Stomach (tissue), 9 donors: ENCODE results near the gene IBTK. TPM values are rescaled to one million over a fixed set of nuclear protein-coding genes. Genes with fewer than 3 reads are reported as not detected.

Source experiments
- DNase-seq, 2 donors: peaks; one replicate each; pipeline versions ENCODE4 v3.0.0 to v3.0.0-alpha.2; 2013 to 2019
- H3K27ac ChIP-seq, 5 donors: fragments of 200-600 bp in 4 of 5; sonication (generic) in 4 of 5; one replicate each; pipeline ENCODE4 v1.5.1; 2013 to 2019; ENCODE audit warnings: mild to moderate bottlenecking in 1 of 5, moderate library complexity in 1 of 5
- H3K27me3 ChIP-seq, 3 donors: fragments of 200-600 bp; sonication (generic); one replicate each; pipeline ENCODE4 v1.5.1; 2017 to 2019; ENCODE audit warnings: mixed run types in 1 of 3
- H3K36me3 ChIP-seq, 4 donors: fragments of 200-600 bp; sonication (generic); 1 replicate in 3 of 4; 2 replicates in 1 of 4; pipeline ENCODE4 v1.5.1; 2016 to 2019
- H3K4me1 ChIP-seq, 4 donors: fragments of 200-600 bp; sonication (generic); one replicate each; pipeline ENCODE4 v1.5.1; 2016 to 2019
- H3K4me3 ChIP-seq, 4 donors: fragments of 200-600 bp; sonication (generic) in 3 of 4; one replicate each; pipeline ENCODE4 v1.5.1; 2016 to 2019; ENCODE audit warnings: mild to moderate bottlenecking in 1 of 4
- H3K9me3 ChIP-seq, 4 donors: fragments of 200-600 bp; sonication (generic); one replicate each; pipeline ENCODE4 v1.5.1; 2016 to 2019
- EP300 ChIP-seq: sonication (generic); formaldehyde crosslinking; IDR thresholded peaks from one replicate; pipeline ENCODE4 v1.6.1; 2017; ENCODE audit warnings: antibody characterized with exemption
- POLR2A ChIP-seq, 4 donors: fragments of 450-650 bp; IDR thresholded peaks; one replicate each; pipeline ENCODE4 v1.6.1; 2016; ENCODE audit warnings: antibody characterized with exemption in 4 of 4, control low read depth in 2 of 4, mild to moderate bottlenecking in 1 of 4, moderate library complexity in 1 of 4
- POLR2AphosphoS5 ChIP-seq, 3 donors: sonication (generic); formaldehyde crosslinking; IDR thresholded peaks; one replicate each; pipeline ENCODE4 v1.6.1; 2016; ENCODE audit warnings: antibody characterized with exemption in 3 of 3
- WGBS, 5 donors: extraction: QIAGEN DNeasy Blood & Tissue Kit in 3 of 5; methylation state at CpG; one replicate each; pipeline versions ENCODE4 v1.1.5 to v1.1.7; 2013 to 2018; 5-methylcytosine and 5-hydroxymethylcytosine counted together
- intact Hi-C: fragments of 100-400 bp; cut with DNase I; formaldehyde crosslinking; loops from one replicate; pipeline ENCODE4 v1.15.1; 2023; ENCODE audit warnings: low total_unique reads
- polyA plus RNA-seq, 3 donors: library from polyadenylated mRNA; stranded (reverse); fragments of 200-250 nt; gene quantifications; one replicate each; pipeline ENCODE4 v1.2.3, GENCODE V29; 2013
- total RNA-seq, 5 donors: library from RNA; depleted of rRNA; stranded (reverse); fragments of >200 nt; gene quantifications; one replicate each; pipeline versions ENCODE4 v1.1.0 to v1.2.3, GENCODE V29; 2014 to 2016
- TF ChIP-seq, protein P1 (sequence below), 7 experiments: fragments of 450-650 bp in 4 of 7; fragments of 200-600 bp in 3 of 7; sonication (generic) in 3 of 7; IDR thresholded peaks; one replicate each; pipeline ENCODE4 v1.5.1; 2016 to 2019; ENCODE audit warnings: antibody characterized with exemption in 7 of 7, control low read depth in 2 of 7, mild to moderate bottlenecking in 1 of 7
- donor health status: healthy with polysubstance abuse.
- donor health status: Bipolar disorder and iron deficiency.
- donor health status: healthy.

The IBTK gene
- total and polyA plus RNA-seq, 8 donors = 15.9 to 93.4 (median 31.1) TPM

DNA sequence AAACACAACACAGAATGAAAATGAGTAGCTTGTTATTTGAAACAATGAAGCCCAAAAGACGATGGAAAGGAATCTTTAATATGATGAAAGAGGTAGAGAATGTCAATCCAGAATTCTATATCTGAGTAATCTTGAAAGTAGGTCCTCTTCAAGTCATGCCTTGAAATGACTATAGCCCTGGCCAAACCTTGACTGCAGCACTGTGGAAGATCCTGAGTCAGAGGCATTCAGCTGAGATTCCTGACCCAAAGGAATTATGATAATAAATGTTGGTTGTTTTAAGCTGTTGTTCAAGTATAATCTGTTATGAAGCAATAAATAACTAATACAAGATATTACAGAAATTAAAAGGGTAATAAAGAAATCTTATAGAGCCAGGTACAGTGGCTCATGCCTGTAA, 64.8 kb downstream of the IBTK start:
- TF ChIP-seq EP300 = no peak
- no peak for TF ChIP-seq POLR2AphosphoS5 (IDR thresholded peaks at IDR 0.05)

DNA sequence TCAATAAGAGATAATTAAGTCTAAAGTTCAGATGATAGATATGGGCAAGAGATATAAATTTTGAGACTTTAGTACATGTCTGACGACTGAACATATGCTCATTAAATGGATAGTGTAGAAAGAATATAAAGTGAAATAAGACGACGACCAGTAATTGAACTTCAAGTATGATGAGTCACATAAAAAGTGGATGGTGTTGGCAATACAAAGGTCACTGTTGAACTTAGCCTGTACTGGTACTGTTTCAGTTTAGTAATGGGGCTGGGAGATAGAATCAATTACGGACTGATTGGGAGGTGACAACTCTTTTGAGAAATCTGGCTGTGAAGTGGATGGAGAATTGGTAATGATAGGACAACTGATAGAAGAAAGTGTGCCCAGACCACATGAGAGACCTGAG, 68.1 kb downstream of the IBTK start:
- H3K36me3 ChIP-seq = peaks cover 0 to 82% (median 75%) of the 10 kb centered on the region in 4 donors
- DNase-seq = no peak
- WGBS, 5 donors = 81 to 89% (median 86%) methylated on average over 4 of the region's 4 CpGs

More for the DNA sequence above, 64.8 kb downstream of the IBTK start:
- H3K9me3 ChIP-seq = no peaks in the 10 kb centered on the region
- H3K36me3 ChIP-seq = peaks cover 0 to 84% (median 75%) of the 10 kb centered on the region in 4 donors
- no peaks in the 10 kb centered on the region for H3K27me3 ChIP-seq
- no peak for DNase-seq
- 60 to 79% (median 71%) methylated on average over 1 of the region's 1 CpG for WGBS, 5 donors
- H3K27ac ChIP-seq = no peak overlapping the region
- intact Hi-C loops = no loop called here
- H3K4me1 ChIP-seq = peaks cover 0 to 6% (median 0%) of the 10 kb centered on the region in 4 donors
- H3K4me3 ChIP-seq = no peak overlapping the region

DNA sequence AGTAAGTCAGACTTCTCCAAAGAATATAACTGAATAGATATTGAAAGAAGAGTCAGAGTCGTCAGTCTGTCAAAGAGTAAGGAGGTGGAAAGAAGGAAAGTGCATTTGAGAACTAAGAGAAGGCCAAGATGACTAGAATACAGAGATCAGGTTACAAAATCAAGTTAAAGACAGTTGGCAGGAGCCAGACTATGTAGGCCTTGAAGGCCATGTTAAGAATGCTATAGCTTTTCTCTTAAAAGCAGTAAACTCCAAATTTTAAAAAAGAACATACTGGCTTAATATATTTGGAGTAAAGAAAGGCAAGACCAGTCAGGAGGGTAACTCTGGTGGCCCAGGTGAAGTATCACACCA, 68.8 kb downstream of the IBTK start:
- Histone ChIP-seq H3K9me3 (no peaks in the 10 kb centered on the region), H3K36me3 (peaks cover 0 to 84% (median 76%) of the 10 kb centered on the region in 4 donors), H3K4me1 (no peaks in the 10 kb centered on the region), H3K27me3 (no peaks in the 10 kb centered on the region), H3K27ac (no peak overlapping the region), H3K4me3 (no peak overlapping the region)
- TF ChIP-seq EP300 (no peak), POLR2AphosphoS5 (IDR thresholded peaks at IDR 0.05) (no peak), POLR2A (IDR thresholded peaks at IDR 0.05) (no peak)
- TF ChIP-seq, protein P1, sequence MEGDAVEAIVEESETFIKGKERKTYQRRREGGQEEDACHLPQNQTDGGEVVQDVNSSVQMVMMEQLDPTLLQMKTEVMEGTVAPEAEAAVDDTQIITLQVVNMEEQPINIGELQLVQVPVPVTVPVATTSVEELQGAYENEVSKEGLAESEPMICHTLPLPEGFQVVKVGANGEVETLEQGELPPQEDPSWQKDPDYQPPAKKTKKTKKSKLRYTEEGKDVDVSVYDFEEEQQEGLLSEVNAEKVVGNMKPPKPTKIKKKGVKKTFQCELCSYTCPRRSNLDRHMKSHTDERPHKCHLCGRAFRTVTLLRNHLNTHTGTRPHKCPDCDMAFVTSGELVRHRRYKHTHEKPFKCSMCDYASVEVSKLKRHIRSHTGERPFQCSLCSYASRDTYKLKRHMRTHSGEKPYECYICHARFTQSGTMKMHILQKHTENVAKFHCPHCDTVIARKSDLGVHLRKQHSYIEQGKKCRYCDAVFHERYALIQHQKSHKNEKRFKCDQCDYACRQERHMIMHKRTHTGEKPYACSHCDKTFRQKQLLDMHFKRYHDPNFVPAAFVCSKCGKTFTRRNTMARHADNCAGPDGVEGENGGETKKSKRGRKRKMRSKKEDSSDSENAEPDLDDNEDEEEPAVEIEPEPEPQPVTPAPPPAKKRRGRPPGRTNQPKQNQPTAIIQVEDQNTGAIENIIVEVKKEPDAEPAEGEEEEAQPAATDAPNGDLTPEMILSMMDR (IDR thresholded peaks at IDR 0.05) = no peak
- intact Hi-C loops = no loop called here
- 85 to 90% (median 87%) methylated on average over 1 of the region's 1 CpG for WGBS, 5 donors
- DNase-seq = no peak

More for the DNA sequence above, 68.1 kb downstream of the IBTK start:
- TF ChIP-seq, protein P1 (IDR thresholded peaks at IDR 0.05) = no peak
- TF ChIP-seq POLR2A (IDR thresholded peaks at IDR 0.05) = no peak
- no peak for TF ChIP-seq POLR2AphosphoS5 (IDR thresholded peaks at IDR 0.05)
- no peak for TF ChIP-seq EP300
- intact Hi-C loops = no loop called here
- H3K4me3 ChIP-seq = no peak overlapping the region
- H3K4me1 ChIP-seq = no peaks in the 10 kb centered on the region
- no peaks in the 10 kb centered on the region for H3K9me3 ChIP-seq
- no peak overlapping the region for H3K27ac ChIP-seq
- H3K27me3 ChIP-seq = no peaks in the 10 kb centered on the region

DNA sequence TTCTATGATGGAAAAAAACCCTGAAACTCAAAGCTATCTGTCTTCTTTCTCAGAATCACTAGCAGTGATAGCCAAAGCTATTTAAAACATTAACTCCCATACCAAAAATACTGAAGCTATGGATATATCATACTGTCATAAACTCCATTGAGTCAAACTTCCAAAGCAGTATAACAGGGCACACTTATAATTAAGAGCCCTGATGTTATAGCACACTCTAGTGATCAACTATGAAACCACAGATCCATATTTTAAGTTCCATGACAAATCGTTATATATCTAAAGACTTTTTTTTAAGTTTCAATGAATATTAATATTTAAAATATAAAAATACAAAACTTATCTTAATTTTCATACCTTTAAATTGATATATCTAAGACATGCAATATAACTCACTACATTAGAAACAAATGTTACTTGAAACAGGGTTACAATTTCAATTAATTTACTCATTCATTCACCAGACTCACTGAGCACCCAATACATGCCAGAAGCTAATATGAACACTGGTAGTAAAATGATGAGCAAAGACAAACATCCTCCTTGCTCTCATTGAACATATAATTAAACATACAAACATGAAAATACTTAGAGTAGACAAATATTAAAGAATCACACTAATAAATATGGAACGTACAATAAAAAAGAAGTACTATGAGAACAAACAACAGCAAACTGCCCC, 69.3 kb downstream of the IBTK start:
- 50 to 74% (median 57%) methylated on average over 2 of the region's 2 CpGs for WGBS, 5 donors

More for the DNA sequence above, 69.3 kb downstream of the IBTK start:
- no peak for TF ChIP-seq POLR2AphosphoS5 (IDR thresholded peaks at IDR 0.05)
- TF ChIP-seq, protein P1 (IDR thresholded peaks at IDR 0.05) = peak in 1 of 7 experiments; percentile 20
- Histone ChIP-seq H3K4me1 (no peaks in the 10 kb centered on the region), H3K27ac (no peak overlapping the region), H3K36me3 (peaks cover under 1 to 86% (median 80%) of the 10 kb centered on the region in 4 donors), H3K9me3 (no peaks in the 10 kb centered on the region), H3K27me3 (no peaks in the 10 kb centered on the region), H3K4me3 (no peak overlapping the region)
- intact Hi-C loops = no loop called here
- peak in 1 of 2 donors; percentile 31 for DNase-seq
